Left lung (tissue), 10 donors: ENCODE data around the gene GOLT1A. TPM values are rescaled to one million over a fixed set of nuclear protein-coding genes. Genes with fewer than 3 reads are reported as not detected.

Source experiments
- ATAC-seq: fragments of 200-7000 bp; cut with Tn5 transposase; one replicate; pipeline ENCODE4 v1.9.1; 2020; ENCODE audit warnings: moderate library complexity
- DNase-seq, 4 donors: peaks; one replicate each; pipeline ENCODE4 v3.0.0-alpha.2; 2013 to 2020
- H3K27ac ChIP-seq, 2 donors: fragments of 200-600 bp; sonication (generic) in 1 of 2; one replicate each; pipeline versions ENCODE4 v1.5.0 to v1.8.0; 2020 to 2021
- H3K27me3 ChIP-seq, 2 donors: fragments of 200-600 bp; sonication (generic) in 1 of 2; one replicate each; pipeline versions ENCODE4 v1.5.0 to v1.8.0; 2020 to 2021
- H3K36me3 ChIP-seq, 2 donors: fragments of 200-600 bp; sonication (generic) in 1 of 2; one replicate each; pipeline versions ENCODE4 v1.5.0 to v1.8.0; 2020 to 2021
- H3K4me1 ChIP-seq, 2 donors: fragments of 200-600 bp; one replicate each; pipeline ENCODE4 v1.8.0; 2021
- H3K4me3 ChIP-seq, 2 donors: fragments of 200-600 bp; sonication (generic) in 1 of 2; one replicate each; pipeline versions ENCODE4 v1.5.0 to v1.8.0; 2020 to 2021; ENCODE audit warnings: mild to moderate bottlenecking in 1 of 2
- H3K9me3 ChIP-seq, 2 donors: fragments of 200-600 bp; sonication (generic) in 1 of 2; one replicate each; pipeline versions ENCODE4 v1.5.0 to v1.8.0; 2020 to 2021
- intact Hi-C, 2 donors: fragments of 100-400 bp; cut with DNase I; formaldehyde crosslinking; loops; one replicate each; pipeline versions ENCODE4 v1.11.2 to v1.14.2; 2022
- polyA plus RNA-seq, 6 donors: library from polyadenylated mRNA; unstranded; fragments of 120-200 nt; gene quantifications; one replicate each; pipeline ENCODE4 v1.2.1, GENCODE V29; 2013; ENCODE audit not compliant: insufficient read length in 6 of 6
- total RNA-seq, 2 donors: library from RNA; stranded (reverse); fragmentation: NEBNext Ultra II Directional; extraction: Animal tissue kit (Norgen Biotek cat#: 25700); gene quantifications; one replicate each; pipeline ENCODE4 v1.2.1, GENCODE V29; 2021
- TF ChIP-seq, protein P1 (sequence below), 2 donors: fragments of 200-600 bp; sonication (generic) in 1 of 2; IDR thresholded peaks; one replicate each; pipeline versions ENCODE4 v1.5.0 to v1.8.0; 2021; ENCODE audit warnings: antibody characterized with exemption in 2 of 2
- donor health status: DM: no; HTN: yes; CAD: no.
- donor health status: DM: no; HTN: no; CAD: no.

The GOLT1A gene
- total and polyA plus RNA-seq, 8 donors: 4.4 to 22.6 (median 9.2) TPM

DNA sequence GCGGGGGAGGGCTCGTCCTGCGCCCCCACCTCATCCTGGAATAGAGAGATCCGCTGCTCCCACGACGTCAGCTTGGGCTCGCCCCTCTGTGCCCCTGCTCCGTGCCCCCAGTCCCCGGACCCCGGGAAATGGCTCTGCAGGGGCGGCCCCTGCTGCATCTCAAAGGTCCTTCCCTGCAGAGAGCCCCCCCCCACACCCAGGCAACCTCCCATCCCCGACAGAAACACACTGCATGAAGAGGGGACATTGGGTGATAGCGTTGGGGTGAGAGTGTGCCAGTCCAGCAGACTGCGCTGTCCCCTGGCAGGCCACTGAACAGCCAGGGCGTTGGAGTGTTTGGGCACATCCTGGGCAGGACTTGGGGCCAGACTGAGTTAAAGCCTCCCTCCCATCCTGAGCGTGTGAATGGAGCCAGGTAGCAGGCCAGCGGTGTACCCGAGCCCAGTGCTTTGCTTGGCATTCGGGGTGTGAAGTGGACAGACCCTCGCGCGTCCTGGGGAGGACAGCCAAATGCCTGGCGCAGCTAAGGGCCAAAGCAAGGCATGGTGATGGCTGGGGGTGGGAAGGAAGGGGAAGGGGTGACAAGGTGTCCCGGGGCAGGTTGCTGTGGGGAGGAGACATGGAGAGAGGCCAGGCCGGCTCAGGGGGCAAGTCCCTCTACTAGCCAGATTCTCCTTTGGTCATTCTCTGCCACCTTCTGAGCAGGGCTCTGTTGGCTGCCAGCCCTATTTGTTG lies 61.3 kb downstream of the GOLT1A start:
- Histone ChIP-seq H3K4me3 (peak overlapping the region; percentile 54 to 59), H3K27me3 (peaks cover 0 to 41% of the 10 kb centered on the region in 2 donors), H3K4me1 (peaks cover 3 to 14% of the 10 kb centered on the region in 2 donors), H3K27ac (no peak overlapping the region), H3K36me3 (no peaks in the 10 kb centered on the region), H3K9me3 (no peaks in the 10 kb centered on the region)
- intact Hi-C loops: no loop called here
- DNase-seq (no peak), ATAC-seq (peak; percentile 48)
- TF ChIP-seq, protein P1, sequence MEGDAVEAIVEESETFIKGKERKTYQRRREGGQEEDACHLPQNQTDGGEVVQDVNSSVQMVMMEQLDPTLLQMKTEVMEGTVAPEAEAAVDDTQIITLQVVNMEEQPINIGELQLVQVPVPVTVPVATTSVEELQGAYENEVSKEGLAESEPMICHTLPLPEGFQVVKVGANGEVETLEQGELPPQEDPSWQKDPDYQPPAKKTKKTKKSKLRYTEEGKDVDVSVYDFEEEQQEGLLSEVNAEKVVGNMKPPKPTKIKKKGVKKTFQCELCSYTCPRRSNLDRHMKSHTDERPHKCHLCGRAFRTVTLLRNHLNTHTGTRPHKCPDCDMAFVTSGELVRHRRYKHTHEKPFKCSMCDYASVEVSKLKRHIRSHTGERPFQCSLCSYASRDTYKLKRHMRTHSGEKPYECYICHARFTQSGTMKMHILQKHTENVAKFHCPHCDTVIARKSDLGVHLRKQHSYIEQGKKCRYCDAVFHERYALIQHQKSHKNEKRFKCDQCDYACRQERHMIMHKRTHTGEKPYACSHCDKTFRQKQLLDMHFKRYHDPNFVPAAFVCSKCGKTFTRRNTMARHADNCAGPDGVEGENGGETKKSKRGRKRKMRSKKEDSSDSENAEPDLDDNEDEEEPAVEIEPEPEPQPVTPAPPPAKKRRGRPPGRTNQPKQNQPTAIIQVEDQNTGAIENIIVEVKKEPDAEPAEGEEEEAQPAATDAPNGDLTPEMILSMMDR (IDR thresholded peaks at IDR 0.05): no peak

DNA sequence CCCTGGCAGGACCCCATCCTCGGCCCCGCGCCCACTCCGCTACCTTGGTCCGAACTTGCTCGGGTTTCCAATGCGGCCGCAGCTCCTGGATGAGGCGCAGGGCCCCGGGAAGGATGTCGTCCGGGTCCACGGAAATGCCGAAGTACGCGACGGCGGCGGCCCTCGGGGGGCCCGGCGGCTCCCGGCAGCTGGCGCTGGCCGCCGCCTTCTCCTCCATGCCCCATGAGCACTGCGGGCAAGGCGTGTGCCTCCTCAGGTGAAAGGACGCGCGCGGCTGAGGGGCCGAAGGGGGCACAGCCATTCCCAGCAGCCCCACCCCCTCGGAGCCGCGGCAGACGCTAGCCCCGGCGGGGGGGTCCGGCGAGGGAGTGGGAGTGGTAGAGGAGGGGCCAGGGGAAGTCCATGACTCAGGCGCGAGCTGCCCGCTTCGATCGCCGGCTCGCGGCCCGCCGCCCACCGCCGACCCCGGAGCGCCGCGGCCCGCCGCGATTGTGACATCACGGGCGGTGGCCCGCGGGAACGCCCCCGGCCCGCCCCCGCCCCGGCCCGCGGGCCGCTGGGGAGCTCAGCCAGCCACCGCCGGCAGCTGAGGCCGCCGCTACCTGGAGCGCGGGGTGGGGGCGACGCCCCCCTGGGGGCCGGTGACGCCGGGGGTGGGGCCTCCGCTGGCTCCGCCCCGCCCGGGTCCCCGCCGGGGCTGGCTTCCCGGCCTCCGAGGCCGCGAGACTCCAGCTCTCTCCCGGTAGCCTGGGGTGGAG lies 62.1 kb downstream of the GOLT1A start, which contains the start of gene ETNK2:
Gene ETNK2, minus strand, starts transcription at position 493 of the 758 bp plus-strand sequence. Its CDS starts 192 bp downstream, at position 301.
- TF ChIP-seq, protein P1 (IDR thresholded peaks at IDR 0.05): no peak
- Histone ChIP-seq H3K4me1 (peaks cover 3 to 14% of the 10 kb centered on the region in 2 donors), H3K4me3 (peak within 1 kb of the TSS; percentile 54 to 59), H3K36me3 (no peaks in the 10 kb centered on the region), H3K9me3 (no peaks in the 10 kb centered on the region), H3K27ac (peak within 1 kb of the TSS in 1 of 2 donors; percentile 7), H3K27me3 (peaks cover 0 to 41% of the 10 kb centered on the region in 2 donors)
- ATAC-seq (peak; percentile 80), DNase-seq (peak; percentile 40 to 81 (median 67))
- intact Hi-C loops: no loop called here

GRCh38 chr1:204150702-204151551 lies 62.9 kb downstream of the GOLT1A start:
- Histone ChIP-seq H3K27ac (no peak overlapping the region), H3K36me3 (no peaks in the 10 kb centered on the region), H3K4me1 (peaks cover 3 to 14% of the 10 kb centered on the region in 2 donors), H3K27me3 (peaks cover 0 to 41% of the 10 kb centered on the region in 2 donors), H3K9me3 (no peaks in the 10 kb centered on the region), H3K4me3 (peak overlapping the region; percentile 54 to 59)
- ATAC-seq (peak; percentile 7), DNase-seq (peak in 2 of 4 donors; percentile 25 to 37)
- TF ChIP-seq, protein P1 (IDR thresholded peaks at IDR 0.05): no peak
- intact Hi-C loops: no loop called here

- Histone ChIP-seq H3K4me3 (no peak overlapping the region), H3K27ac (no peak overlapping the region), H3K4me1 (peaks cover 3 to 14% of the 10 kb centered on the region in 2 donors), H3K9me3 (no peaks in the 10 kb centered on the region), H3K27me3 (peaks cover 0 to 41% of the 10 kb centered on the region in 2 donors), H3K36me3 (no peaks in the 10 kb centered on the region)
- ATAC-seq (no peak), DNase-seq (no peak)
- TF ChIP-seq, protein P1 (IDR thresholded peaks at IDR 0.05): no peak
- intact Hi-C loops: no loop called here
Measured at GRCh38 chr1:204149635-204150565, 63.9 kb downstream of the GOLT1A start.
